Nephron (organoid): Measurements from ENCODE around the gene ABCC10.
A peak's percentile ranks its signal among the peaks of the same experiment; 100 is the strongest.

Experiments used
- H3K27ac Mint-ChIP-seq, 3 experiments: 2 replicates each; pipeline ENCODE4 v1.8.0; 2020; ENCODE audit warnings: mixed read lengths in 3 of 3, mild to moderate bottlenecking in 2 of 3, moderate library complexity in 1 of 3
- H3K27me3 Mint-ChIP-seq: 2 replicates; pipeline ENCODE4 v1.8.0; 2021; ENCODE audit warnings: low read depth, mild to moderate bottlenecking, moderate library complexity, mixed read lengths
- H3K36me3 Mint-ChIP-seq: 2 replicates; pipeline ENCODE4 v1.8.0; 2020; ENCODE audit warnings: low read depth, mixed read lengths
- H3K4me1 Mint-ChIP-seq: 2 replicates; pipeline ENCODE4 v1.8.0; 2020; ENCODE audit warnings: mixed read lengths
- H3K4me3 Mint-ChIP-seq, 3 experiments: 2 replicates each; pipeline ENCODE4 v1.8.0; 2020; ENCODE audit warnings: mild to moderate bottlenecking in 3 of 3, mixed read lengths in 3 of 3, moderate library complexity in 2 of 3
- H3K9me3 Mint-ChIP-seq: 2 replicates; pipeline ENCODE4 v1.8.0; 2020; ENCODE audit warnings: mixed read lengths
- CTCF ChIP-seq, 3 experiments: fragments of 200-600 bp; sonication (generic); IDR thresholded peaks; one replicate each; pipeline ENCODE4 v1.5.0; 2021; ENCODE audit warnings: antibody characterized with exemption in 3 of 3; ENCODE audit not compliant: unreplicated experiment in 3 of 3

ABCC10 gene

GRCh38 chr6:43492673-43493072, 65.3 kb downstream of the ABCC10 start:
- peaks cover 5% of the 10 kb centered on the region for H3K36me3 Mint-ChIP-seq
- H3K27me3 Mint-ChIP-seq: no peaks in the 10 kb centered on the region

GRCh38 chr6:43493230-43493629, 65.9 kb downstream of the ABCC10 start:
- H3K9me3 Mint-ChIP-seq: no peaks in the 10 kb centered on the region
- H3K4me1 Mint-ChIP-seq: peaks cover 49% of the 10 kb centered on the region
- no peaks in the 10 kb centered on the region for H3K27me3 Mint-ChIP-seq
- H3K4me3 Mint-ChIP-seq: no peak overlapping the region
- TF ChIP-seq CTCF (IDR thresholded peaks at IDR 0.05; ENCODE audit: unreplicated experiment in 3 of 3): no peak
- H3K36me3 Mint-ChIP-seq: peaks cover 5% of the 10 kb centered on the region
- no peak overlapping the region for H3K27ac Mint-ChIP-seq

More at GRCh38 chr6:43492673-43493072, 65.3 kb downstream of the ABCC10 start:
- Mint-ChIP-seq H3K4me3 (peak overlapping the region in 1 of 3 experiments; percentile 48), H3K27ac (no peak overlapping the region), H3K4me1 (peaks cover 53% of the 10 kb centered on the region), H3K9me3 (no peaks in the 10 kb centered on the region)
- TF ChIP-seq CTCF (IDR thresholded peaks at IDR 0.05; ENCODE audit: unreplicated experiment in 3 of 3): no peak

- no peak for TF ChIP-seq CTCF (IDR thresholded peaks at IDR 0.05; ENCODE audit: unreplicated experiment in 3 of 3)
- Mint-ChIP-seq H3K9me3 (no peaks in the 10 kb centered on the region), H3K36me3 (peaks cover 7% of the 10 kb centered on the region), H3K27ac (peak overlapping the region in 1 of 3 experiments; percentile 25), H3K4me1 (peaks cover 43% of the 10 kb centered on the region), H3K27me3 (no peaks in the 10 kb centered on the region), H3K4me3 (no peak overlapping the region)
Measured at GRCh38 chr6:43493833-43494232, 66.5 kb downstream of the ABCC10 start.

- H3K4me3 Mint-ChIP-seq: no peak overlapping the region
- peaks cover 41% of the 10 kb centered on the region for H3K4me1 Mint-ChIP-seq
- no peak for TF ChIP-seq CTCF (IDR thresholded peaks at IDR 0.05; ENCODE audit: unreplicated experiment in 3 of 3)
- peaks cover 11% of the 10 kb centered on the region for H3K36me3 Mint-ChIP-seq
- H3K27me3 Mint-ChIP-seq: no peaks in the 10 kb centered on the region
- no peak overlapping the region for H3K27ac Mint-ChIP-seq
- no peaks in the 10 kb centered on the region for H3K9me3 Mint-ChIP-seq
Measured at GRCh38 chr6:43494321-43494720, 67.0 kb downstream of the ABCC10 start.

- Mint-ChIP-seq H3K4me1 (peaks cover 44% of the 10 kb centered on the region), H3K9me3 (no peaks in the 10 kb centered on the region), H3K27me3 (no peaks in the 10 kb centered on the region), H3K27ac (no peak overlapping the region), H3K4me3 (no peak overlapping the region), H3K36me3 (peaks cover 15% of the 10 kb centered on the region)
- TF ChIP-seq CTCF (IDR thresholded peaks at IDR 0.05; ENCODE audit: unreplicated experiment in 3 of 3): no peak
Measured at GRCh38 chr6:43494766-43495165, 67.4 kb downstream of the ABCC10 start.

- no peaks in the 10 kb centered on the region for H3K9me3 Mint-ChIP-seq
- no peak overlapping the region for H3K4me3 Mint-ChIP-seq
- TF ChIP-seq CTCF (IDR thresholded peaks at IDR 0.05; ENCODE audit: unreplicated experiment in 3 of 3): no peak
- H3K36me3 Mint-ChIP-seq: peaks cover 15% of the 10 kb centered on the region
- peak overlapping the region in 1 of 3 experiments; percentile 56 for H3K27ac Mint-ChIP-seq
- H3K27me3 Mint-ChIP-seq: no peaks in the 10 kb centered on the region
- peaks cover 41% of the 10 kb centered on the region for H3K4me1 Mint-ChIP-seq
Measured at GRCh38 chr6:43495409-43495941, 68.1 kb downstream of the ABCC10 start.
